HL-60/S4 (cell line): Measurements from ENCODE around the gene CHIA.

Experiments used
- in situ Hi-C: fragments of 300-500 bp; cut with MboI; formaldehyde crosslinking; loops from 2 replicates; pipeline ENCODE4 v1.14.3; 2022; ENCODE audit warnings: low sequenced_read_pairs

The CHIA gene

GRCh38 chr1:111361761-111362160 lies 71.1 kb downstream of the CHIA start:
- in situ Hi-C loops = no loop called here

DNA sequence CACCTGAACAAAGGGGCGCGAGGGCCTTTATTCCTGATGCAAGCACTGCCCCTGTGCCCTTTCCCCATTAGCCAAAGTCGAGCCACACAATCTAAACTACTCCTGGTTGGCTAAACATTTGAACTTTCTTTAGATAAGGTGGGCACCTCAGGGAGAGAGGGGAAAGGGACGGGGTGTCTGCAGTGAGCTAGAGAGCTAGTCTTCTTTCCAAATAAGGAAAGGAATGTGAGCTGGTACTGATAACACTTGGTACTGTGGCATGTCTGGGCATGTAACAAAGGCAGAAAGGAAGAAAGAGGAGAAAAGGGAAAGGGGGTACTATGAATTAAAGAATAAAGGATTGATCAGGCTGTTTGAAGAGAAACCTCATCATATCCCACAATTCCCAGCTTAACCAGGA lies 74.0 kb downstream of the CHIA start:
- in situ Hi-C loops = no loop called here

- in situ Hi-C loops = no loop called here
Observed at GRCh38 chr1:111366256-111366655, 75.6 kb downstream of the CHIA start.

DNA sequence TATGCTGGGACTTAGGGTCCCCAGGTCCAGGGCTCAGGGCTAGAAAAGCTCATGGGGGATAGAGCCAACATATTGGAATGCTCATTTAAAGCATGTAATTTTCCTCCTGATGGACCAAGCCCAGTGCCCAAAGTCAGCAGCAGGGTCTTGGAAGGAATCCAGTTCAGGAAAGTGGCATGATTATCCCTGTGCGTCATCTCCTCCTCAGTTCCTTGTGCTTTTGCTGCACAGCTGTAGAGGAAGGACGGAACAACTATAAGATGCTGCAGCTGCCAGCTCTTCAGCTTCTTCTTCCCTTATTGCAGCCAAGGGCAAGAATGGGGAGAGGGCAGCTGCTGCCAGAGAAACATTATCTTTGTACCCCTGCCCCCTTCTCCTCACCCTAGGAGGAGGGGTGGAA lies 78.5 kb downstream of the CHIA start:
- in situ Hi-C loops = no loop called here

DNA sequence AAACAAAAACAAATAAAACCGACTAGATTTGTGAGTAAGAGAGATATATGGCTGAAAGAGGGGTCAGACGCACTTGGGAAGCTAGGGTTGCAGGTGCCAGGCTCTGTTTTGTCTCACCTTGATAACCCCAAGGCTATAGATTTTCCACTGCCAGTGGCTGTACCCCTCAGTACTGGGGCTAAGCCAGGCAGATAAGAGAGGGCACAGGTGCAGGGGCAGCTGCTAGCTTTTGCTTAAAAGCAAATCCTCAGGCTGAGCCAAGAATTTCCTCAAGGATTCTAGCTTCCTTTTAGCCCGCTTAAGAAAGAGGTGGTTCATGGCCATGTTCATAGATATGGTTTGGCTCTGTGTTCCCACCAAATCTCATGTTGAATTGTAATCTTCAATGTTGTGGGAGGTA lies 79.0 kb downstream of the CHIA start:
- in situ Hi-C loops = no loop called here
